Glomerular endothelial cell (primary cell): ENCODE measurements around the gene RIMS3. TPM values are rescaled to one million over a fixed set of nuclear protein-coding genes. Genes with fewer than 3 reads are reported as not detected.
"Not testable (repeated sequence)": the region's sequence is repeated elsewhere in the genome, so short reads cannot be mapped to it uniquely, and the experiment has no call there.

Experiments
- DNase-seq: peaks from one replicate; pipeline ENCODE4 v3.0.0-alpha.2; 2011; ENCODE audit warnings: low read depth, low spot score; ENCODE audit errors: extremely low read depth
- total RNA-seq: library from RNA; depleted of rRNA; stranded (reverse); fragments of >200 nt; gene quantifications from 2 replicates; pipeline ENCODE4 v1.2.3, GENCODE V29; 2015

Gene RIMS3
- total RNA-seq, 1 donor from 2014 or later, result under 0.01 TPM

DNA sequence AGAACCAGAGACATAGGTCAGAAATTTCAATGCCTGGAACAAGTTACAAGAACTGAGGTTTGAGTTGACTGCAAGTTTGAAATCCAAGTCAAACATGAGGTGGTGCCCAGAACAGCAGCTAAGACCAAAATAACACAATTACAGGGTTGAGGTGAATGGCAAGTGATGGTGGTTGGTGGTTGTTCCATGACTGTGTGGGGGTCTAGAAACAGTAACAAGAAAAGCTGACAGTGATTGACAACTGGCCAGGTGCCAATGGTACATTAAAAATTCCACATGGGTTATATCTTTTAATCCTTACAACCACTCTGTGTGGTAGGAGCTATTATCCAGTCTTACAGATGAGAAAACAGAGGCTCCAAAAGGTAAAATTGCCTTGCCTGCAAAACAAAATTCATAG, 32.0 kb downstream of the RIMS3 start:
- no peak for DNase-seq

DNA sequence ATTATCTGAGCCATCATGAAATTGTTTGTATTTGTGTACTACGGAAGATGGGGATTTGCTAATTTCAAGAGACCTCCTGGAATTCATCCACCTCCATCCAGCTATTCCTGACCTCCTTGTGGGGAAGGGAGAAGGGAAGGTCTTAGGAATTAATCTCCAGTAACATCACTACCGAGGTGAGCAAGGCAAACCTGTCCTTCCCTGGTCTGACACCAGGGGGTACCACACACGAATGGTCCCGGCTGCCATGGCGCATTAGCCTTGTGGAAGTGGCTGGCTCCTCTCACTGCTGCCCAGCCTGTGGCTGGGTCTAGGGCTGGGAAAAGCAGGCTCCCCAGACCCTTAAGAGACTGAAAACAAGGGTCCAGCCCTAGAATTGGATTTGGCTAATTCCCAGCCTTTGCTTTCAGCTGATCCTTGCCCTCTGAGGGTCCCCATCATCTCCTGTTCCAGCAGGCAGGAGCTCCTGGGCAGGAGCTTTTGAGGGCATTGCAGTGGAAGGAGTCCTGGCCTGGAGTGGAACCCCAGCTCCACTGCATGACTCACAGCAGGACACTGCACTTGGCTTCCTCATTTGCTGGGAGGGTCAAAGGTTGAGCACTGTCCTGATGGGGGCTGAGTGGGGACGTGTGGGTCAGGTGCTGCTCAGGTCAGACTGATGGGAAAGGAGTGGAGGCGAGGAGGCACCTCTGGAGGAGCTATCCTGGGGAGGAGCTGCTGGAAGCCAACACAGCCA, 34.8 kb downstream of the RIMS3 start:
- DNase-seq, result no peak

DNA sequence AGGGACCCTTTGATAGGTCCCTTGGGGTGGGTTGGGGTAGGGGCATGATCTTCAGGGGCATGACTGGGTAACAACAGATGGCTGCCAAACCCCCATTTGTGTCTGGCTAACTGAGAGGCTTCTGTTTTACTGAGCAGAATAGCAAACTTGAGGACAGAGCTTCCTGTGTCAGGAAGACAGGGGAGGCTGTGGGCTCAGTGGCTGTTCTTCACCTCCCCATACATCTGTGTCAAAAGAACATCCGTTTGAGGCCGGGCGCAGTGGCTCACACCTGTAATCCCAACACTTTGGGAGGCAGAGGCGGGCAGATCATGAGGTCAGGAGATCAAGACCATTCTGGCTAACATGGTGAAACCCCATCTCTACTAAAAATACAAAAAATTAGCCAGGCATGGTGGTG, 35.9 kb downstream of the RIMS3 start:
- not testable (repeated sequence) for DNase-seq

DNA sequence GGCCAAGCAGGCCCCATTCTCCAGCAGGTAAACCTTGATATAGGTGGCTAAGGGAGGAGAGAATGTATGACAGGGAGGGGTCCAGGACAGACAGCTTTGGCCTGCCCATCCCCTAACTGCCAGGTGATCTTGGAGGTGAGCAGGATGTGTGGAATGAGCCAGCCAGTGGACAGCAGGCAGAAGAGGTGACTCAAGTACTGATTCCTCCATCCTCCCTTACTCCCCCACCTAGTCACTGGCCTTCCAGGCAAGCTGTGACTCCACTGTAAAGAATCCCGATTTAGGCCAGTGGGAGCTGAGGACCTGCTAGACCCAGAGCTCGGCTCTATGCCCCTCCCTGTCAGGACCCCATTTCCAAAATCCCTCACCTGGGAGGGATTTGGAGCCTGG, 36.6 kb downstream of the RIMS3 start:
- no peak for DNase-seq

DNA sequence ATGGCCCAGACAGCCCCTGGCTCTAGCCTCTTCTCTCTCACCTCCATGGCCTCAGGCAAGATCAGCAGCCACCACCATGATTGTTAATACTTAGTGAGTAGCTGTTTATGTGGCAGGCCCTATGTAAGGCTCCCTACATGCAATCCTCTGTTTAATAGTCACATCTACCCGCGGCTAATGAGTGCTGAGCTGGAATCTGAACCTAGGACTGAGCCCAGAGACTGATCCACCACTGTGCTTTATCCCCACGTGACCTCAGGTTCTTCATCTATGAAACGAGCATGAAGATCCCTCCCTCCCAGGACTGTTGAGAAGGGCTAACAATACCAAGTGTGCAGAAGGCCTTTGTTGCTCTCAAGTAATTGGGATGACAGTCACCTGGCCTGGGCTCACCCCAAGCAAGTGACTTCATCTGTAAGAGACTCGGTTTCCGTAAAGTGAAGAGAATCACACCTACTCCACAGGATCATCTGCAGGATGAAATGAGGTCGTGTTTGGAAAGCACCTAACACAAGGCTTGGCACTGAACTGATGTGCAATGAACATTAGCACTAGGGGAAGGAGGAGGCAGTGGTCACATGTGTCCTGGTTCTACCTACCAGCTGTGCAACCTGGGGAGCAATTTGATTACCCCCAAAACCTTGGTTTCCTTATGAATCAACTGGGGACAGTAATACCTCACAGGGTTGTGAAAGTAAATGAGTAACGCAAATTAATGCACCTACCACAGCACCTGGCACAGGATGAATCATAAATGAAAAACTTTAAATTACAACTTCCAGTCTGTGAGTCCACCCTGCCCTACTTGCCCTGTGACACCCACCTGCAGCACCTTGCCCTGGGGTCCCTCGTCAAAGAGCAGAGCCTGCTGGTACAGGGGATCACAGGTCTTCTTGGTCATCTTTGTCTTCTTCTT, 37.2 kb downstream of the RIMS3 start:
- DNase-seq, result no peak

DNA sequence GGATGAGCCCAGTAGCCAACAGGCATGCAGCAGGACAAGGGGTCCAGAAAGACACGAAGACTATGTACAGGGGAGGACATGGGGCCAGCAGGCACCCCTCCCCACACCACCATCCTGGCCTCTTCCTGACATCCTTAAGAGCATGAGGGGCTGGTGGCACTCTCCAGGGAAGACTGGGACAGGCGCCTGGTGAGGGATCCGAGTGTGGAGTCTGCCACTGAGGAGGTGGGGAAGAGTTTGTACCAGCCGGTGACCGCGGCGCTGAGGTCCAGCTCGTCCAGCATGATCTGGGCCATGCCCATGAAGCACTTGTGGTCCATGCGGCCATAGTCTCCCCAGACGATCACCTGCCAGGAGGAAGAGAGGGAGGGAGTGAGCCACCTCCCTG, 39.1 kb downstream of the RIMS3 start:
- no peak for DNase-seq

DNA sequence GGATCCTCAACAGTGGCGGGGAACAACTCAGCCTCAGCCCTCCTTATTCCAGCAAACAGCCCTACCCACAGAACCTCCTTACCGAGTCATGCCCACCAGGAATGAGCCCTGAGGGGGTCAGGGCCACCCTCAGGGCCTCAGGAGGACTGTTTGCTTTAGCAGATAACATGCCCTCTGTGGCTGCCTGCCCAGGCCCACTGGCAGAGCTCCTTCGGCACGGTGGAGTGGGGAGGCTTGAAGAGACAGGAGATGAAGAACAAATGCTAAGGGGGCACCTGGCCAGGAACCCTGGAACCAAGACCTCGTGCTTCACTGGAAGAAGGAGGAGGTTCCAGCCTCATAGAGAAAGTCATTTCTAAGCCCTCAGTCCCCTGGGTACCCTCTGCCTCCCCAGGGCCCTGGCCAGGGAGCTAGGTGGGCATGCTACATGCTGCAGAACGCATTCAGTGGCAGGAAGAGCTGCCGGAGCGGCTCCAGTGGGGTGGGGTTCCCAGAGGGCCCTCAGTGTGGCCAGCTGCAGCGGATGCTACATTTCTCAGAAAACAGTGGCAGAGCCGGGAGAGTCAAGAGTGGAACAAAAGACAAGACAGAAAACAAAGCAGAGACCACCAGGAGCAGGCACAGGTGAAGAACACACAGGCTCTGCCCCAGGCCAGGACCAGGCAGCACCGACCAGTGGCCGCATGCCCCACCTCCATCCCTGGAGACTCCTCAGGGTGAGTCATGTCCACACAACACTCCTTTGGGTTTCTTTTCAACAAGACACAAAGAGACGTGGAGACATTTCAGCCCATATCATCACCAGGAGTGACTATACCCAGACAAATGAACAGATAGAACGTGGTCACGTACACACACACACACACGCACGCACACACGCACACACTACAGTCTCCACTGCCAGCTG, 39.8 kb downstream of the RIMS3 start:
- DNase-seq, result no peak

DNA sequence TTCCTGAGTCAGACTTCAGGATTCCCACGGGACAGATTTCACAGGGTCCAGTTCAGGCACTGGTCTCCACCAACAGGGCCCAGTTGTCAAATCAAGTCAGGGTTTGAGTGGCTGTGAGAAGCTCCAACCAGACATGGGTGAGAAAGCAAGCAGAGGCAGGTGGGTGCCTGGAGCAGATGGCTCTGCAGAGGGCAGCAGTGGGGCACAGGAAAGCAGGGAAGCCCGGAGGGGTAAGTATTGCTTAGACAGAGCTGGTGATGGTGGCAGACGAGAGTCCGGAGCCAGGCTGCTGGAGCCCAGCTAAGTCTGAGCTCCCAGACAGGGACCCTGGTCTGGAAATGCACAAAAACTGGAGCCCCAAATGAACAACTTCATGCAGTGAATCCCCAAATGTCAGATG, 40.4 kb downstream of the RIMS3 start:
- no peak for DNase-seq

DNA sequence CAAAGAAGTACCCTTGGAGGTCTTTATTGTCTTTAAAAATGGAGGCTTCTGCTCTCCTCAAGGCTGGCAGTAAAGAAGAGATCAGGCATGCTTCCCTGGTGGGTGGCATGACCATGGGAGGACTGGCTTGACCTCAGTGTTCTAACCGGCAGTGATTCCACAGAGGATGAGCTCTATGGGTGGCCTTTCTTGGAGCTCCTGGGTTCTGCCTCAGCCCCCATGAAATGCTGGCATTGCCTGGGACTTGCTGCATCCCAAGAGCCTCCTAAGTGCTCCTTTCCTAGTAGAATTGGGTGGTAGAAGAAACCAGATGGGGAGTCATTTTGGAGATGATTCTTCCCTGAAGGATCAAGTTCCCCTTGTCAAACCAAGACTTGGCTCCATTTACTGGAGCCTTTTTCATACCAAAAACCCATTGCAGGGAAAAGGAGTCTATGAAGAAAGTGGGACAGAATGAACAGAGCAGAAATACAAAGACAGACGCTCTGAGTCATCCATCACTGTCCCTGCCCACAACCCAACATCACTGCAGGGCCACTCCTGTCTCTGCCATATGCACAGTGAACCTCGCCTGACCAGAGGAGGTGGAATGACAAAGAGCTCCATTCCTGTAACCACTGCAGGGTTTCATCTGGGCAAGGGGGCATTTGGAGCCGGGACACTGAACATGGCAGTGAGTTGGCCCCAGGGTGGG, 42.4 kb downstream of the RIMS3 start:
- no peak for DNase-seq

DNA sequence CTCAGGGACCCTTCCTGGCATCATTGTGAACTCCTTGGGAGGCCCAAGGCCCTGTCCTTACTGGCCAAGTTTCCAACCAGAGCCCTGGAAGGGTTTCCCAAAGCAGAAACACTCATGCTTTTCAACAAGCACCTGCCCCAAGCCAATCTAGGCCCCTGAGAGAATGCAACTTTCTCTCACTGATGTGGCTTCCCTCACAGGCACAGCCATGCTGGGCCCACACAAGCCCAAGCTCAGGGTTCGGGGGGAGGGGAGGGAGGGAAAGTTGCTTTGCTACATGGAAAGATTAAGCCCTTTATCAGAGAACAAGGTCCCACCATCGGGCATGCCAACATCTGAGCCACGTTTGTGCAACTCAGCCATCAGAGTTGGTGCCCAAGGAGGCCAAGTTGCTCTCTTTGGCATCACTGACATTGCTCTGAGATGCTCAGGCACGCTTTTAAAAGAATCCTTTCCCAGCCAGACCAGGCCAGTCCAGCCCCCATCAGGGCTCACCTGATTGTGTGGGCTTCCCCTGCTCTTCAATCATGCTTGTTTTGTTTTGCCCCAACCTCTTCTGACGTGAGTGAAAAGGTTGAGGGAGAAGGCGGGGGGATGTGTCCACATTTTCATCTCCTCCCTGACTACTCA, 43.5 kb downstream of the RIMS3 start:
- DNase-seq, result no peak

DNA sequence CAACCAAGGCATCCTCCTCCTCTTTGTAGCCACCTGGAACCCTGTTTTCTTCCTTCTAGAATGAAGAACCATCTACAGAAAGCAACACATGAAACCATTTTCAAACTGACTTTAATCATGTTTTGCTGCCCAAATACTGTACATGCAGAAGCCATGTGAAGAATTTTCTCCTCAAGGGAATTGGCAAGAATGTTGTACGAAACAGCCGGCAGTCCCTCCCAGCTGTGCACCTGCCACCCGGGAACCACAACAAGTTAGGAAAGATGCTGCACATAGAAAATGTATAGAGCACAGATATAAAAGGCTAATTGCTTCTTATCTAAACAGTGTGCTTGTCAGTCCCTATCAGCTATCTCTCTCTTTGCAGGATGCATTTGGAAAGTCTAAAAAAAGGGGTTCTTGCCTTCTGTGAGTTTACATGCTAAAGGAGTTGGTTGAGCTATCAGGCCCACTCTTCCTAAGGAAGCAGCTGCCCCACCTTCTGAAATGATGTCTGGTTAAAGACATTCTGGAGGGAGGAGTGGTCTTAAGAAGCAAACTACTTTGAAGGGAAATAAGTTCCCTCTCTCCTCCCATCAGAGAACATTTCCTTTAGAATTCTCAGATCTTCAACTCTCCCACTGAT, 44.8 kb downstream of the RIMS3 start:
- DNase-seq, result no peak

DNA sequence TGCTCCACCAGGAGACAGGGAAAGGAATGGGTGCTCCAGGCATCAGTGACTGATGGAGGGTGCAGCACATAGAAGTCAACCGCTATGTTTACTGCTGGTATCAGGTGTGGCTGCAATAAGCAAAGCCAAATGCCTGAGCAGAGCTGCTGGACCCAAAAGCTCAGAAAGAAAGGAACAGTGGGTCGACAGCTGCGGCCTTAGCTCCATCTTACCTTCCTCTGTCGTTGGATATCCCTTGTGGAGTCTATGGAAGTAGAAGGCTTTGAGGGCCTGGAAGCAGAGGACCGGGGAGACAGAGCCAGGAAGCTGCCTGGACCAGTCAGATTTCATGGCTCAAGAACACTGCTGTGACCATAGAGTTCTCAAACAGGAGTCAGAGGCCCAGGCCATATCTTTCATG, 45.3 kb downstream of the RIMS3 start:
- DNase-seq, result no peak

DNA sequence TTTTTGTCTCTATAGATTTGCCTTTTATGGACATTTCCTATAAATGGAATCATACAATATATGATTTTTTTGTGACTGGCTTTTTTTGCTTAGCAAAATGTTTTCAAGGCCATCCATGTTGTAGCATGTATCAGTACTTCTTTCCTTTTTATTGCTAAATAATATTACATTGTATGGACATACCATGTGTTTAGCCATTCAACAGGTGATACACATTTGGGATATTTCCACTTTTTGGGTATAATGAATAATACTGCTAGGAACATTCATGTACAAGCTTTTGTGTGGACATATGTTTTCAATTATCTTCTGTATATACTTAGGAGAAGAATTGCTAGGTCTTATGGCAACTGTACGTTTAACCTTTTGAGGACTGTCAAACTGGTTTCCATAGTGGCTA, 47.4 kb downstream of the RIMS3 start:
- DNase-seq, result no peak

DNA sequence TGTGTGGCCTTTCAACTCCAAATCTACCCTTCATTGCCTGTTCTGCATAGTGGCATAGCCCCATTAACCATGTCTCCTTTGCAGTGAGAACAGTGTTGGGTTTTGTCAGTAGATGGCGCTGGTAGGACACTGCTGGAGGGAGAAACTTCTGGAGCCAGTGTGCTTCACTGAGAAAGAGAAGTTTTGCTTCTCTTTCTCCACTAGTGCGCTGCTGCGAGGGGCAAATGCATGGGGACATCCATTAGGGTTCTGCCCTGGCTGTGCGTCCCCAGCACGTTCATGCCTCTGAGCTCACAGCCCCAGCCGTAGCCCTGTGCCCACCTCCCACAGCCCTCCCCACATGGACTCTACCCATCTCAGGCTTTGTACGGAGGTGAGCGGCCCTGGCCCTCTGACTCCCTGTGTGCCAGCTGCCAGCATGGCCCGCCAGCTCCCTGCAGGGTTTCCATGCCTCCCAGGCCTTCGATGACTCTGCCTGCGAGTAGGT, 53.1 kb downstream of the RIMS3 start:
- DNase-seq, result peak; percentile 42

DNA sequence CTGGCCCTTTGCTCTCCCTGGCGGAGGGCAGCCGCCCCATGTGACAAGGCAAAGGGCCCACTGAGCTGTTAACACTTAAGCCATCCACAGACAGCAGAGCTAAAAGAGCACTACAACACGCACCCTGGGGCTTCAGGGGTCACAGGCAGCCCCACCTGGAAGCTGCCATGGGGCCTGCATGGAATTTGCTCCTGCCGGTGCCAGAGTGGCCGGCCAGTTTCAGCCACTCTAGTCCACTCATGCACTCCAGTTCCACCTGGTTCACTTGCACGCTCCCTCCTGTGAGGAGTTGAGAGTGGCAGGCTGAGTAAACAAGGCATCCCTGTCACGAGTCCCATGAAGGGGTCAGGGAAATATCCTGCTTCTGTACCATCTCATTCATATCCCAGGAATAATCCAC, 55.3 kb downstream of the RIMS3 start:
- no peak for DNase-seq

DNA sequence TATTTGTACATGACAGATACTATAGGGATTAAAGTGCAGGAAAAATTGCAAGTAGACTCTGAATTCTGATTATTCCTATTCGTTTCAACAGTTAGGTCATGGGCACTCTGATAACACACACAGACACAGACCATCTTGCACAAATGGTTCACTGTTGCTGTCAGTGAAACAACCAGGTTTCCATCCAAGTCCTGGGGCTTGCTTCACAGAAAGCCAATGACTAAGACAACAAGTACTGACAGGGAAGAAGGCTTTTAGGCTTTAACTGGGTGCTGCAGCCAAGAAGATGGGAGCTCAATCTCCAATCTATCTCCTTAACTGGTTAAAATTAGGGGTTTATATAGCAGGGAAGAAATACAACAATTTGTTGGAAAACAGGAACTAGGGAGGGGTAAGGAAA, 57.6 kb downstream of the RIMS3 start:
- DNase-seq, result no peak

DNA sequence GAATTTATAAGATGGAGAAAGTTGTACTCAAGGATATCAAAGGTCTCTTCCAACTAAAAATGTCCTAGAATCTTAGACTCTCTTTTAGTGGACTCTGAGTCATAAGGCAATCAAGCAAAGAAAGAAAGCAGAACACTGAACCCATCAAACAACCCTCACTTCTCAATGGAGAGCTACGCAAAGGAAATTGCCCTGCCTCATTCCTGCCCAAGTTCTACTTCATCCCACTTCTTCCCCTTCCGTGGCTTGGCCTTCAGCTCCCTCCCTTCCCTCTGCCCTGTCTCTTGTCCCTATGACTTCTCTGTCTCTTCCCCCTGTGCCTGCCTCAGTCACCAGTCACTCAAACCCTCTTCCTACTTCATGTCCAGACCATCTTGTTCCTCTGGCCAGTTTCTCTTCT, 58.5 kb downstream of the RIMS3 start:
- DNase-seq, result no peak

DNA sequence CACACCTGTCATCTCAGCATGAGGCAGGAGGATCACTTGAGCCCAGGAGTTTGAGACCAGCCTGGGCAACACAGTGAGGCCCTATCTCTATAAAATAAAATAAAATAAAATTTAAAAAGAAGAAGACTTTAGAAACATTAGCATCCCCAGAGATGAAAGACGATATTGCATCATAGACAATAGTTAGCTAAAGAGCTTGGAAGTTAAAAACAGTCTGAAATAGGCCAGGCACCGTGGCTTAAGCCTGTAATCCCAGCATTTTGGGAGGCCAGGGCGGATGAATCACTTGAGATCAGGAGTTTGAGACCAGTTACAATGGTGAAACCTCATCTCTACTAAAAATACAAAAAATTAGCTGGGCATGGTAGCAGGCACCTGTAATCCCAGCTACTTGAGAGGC, 59.3 kb downstream of the RIMS3 start:
- no peak for DNase-seq

DNA sequence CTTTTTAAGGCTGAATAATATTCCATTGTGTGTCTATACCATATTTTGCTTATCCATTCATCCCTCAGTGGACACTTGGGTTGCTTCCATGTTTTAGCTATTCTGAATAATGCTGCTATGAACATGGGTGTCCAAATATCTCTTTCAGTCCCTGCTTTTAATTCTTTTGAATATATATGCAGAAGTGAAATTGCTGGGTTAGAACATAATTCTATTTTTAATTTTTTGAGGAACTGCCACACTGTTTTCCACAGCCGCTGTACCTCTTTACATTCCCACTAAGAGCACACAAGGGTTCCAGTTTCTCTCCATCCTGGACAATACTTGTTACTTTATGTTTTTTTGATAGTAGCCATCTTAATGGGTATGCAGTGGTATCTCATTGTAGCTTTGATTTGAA, 65.6 kb downstream of the RIMS3 start:
- DNase-seq, result no peak
